Hepatic stellate cell (primary cell): Measurements from ENCODE around the gene CFAP100.

Experiments used
- DNase-seq: peaks from one replicate; pipeline ENCODE4 v3.0.0; 2011; ENCODE audit warnings: low spot score

Gene CFAP100

DNA sequence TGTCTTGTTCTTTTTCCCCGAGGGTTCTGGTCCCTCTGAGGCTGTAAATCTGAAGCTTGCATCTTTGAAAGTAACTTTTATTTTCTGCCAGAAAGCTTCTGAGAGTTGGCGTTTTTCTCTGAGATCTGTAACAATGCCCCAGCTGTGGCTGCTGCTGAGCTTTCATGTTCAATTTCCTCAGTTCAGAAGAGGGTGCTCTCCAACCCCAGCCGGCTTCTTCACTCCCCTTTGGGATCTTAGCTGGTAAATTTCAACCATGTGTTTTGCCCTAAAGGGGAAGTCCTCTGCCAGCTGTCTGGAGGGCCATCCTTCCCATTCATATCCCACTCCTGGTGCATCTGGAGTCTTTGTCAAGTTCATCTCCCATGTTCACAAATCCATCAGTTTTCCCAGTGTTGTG, 18.3 kb upstream of the CFAP100 start:
- DNase-seq, result no peak

- no peak for DNase-seq
Measured at GRCh38 chr3:126377211-126377610, 17.5 kb upstream of the CFAP100 start.

DNA sequence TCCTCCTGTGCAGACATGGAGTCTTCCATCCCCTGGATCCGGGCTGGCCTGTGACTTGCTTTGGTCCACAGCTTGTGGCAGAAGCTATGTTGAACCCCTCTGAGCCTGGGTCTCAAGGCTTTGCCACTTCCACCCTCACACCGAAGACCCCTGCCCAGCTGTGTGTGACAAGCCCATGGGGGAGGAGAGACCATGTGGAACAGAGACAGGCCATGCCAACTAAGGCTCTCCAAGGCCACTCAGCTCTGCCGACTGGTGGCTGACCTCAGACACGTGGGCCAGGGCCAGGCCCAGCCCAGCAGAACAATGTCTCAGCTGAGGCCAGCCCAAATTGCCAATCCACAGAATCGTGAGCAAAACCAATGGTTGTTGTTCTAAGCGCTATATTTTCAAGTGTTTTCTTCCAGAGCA, 16.4 kb upstream of the CFAP100 start:
- DNase-seq, result no peak

GRCh38 chr3:126380011-126380768, 14.5 kb upstream of the CFAP100 start:
- no peak for DNase-seq

DNA sequence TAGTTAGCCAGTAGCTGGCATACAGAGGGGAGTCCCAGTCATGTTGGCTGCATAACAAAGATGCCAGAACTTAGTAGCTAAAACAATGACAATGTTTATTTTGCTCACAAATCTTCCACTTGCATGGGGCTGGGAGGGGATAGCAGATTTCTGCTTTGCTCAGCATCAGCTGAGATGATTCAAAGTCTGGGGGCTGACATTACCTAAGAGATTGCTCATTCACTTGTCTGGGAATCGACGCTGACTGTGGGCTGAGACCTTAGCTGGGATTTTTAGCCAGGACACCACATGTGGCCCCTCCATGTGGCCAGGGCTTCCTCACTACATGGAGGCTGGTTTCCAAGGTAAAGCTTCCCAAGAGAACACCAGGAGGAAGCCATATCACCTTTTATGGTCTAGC, 12.7 kb upstream of the CFAP100 start:
- no peak for DNase-seq

DNA sequence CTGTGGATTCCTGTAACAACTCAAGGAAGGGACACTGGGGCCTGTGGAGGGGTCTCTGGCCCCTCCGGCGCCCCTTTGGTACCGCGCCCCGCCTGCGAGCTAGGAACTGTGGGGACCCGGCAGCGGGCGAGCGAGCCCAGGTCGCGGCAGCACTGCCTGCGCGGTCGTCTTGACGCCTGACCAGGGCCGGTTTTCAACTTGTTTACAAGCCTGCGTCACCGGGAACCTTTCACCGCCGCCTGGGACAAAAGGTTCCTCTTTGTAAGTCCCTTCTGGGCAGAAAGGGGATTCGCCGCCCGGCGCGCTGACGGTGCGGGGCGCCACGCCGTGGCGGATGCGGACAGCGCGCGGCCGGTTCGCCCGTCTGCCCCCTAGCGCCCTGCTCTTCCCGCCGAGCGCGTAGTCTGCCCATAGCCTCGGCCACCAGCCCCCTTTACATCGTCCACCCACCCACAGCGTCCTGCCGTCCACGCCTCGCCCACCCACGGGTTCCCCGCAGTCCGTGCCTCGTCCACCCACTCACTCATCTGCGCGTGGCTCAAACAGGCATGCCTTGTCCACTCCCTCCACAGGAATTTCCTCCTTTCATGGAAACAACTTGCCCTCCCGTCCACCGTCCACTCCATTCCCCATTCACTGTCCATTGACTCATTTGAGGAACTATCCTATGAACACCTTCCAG, 5.5 kb upstream of the CFAP100 start:
- DNase-seq, result peak; percentile 82

DNA sequence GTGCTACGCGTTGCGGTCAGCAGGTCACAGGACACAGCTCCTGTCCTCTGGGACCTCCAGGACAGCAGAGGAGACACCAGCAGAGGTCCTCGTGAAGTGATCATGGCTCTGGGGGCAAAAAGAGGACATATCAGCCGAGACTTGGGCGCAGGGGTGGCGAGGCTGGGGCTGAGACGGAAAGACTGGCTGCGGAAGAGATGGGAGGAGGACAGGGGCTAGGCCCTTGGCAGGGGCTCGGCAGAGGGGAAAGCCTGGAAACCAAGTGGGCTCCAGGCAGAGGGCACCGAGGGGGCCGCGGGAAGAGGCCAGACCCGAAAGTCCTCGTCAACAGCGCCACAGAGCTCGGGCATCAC, 4.9 kb upstream of the CFAP100 start:
- no peak for DNase-seq

GRCh38 chr3:126390201-126390600, 4.5 kb upstream of the CFAP100 start:
- DNase-seq, result no peak

GRCh38 chr3:126390751-126391150, 4.0 kb upstream of the CFAP100 start:
- no peak for DNase-seq

- no peak for DNase-seq
Measured at GRCh38 chr3:126391631-126392030, 3.1 kb upstream of the CFAP100 start.

GRCh38 chr3:126392246-126392645, 2.5 kb upstream of the CFAP100 start:
- DNase-seq, result no peak

DNA sequence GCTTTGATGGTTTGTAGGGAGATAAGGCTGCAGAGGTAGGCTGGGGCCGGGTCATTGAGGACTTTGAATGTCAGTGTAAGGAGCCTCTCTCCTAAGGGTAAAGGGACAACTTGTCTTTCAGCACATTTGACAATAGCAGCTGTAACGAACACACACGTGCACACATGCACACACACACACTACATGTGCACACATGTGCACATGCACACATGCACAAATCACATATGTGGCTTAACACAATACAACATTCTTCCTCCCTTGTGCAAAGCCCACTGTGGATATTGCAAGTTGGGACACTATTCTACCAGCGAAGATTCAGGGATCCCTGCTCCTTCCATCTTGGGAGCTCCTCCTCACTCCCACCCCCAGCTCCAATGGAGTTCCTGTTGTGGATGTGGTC, 1.1 kb upstream of the CFAP100 start:
- DNase-seq, result no peak

DNA sequence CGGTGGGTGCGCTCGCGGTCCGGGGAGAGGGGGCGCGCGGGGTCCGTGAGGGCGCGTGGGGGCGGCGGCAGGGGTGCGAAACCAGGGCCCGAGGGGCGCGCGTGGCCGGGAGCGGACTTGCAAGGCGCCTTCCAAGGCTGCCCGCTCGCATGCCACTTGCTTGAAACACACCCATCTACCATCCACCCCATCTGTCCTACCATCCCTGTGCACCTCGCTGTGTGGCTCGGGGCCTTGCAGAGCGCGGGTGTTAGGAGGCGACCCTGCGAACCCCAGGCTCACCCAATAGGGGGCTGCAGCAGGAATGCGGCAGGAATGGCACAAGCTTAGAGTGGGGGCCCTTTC, 240 bp downstream of the CFAP100 start:
- DNase-seq, result no peak

GRCh38 chr3:126395846-126396513, 1.3 kb downstream of the CFAP100 start:
- DNase-seq, result no peak

DNA sequence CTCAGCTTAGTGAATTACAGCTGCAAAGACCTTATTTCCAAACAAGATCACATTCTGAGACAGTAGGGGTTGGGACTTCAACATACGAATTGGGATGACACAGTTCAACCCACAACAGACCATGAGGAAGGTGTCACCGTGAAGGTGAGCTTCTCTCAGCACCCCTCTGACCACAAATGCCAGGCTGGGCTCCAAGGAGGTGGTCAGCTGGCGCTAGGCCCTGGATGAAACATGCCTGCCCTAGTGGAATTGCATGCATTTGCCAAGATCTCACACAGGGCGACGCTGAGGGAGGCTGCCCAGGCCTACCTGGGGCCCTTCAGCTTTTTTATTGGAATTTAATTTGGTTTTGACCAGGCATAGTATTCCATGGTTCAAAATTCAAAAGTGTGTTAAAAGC, 1.8 kb downstream of the CFAP100 start:
- no peak for DNase-seq

DNA sequence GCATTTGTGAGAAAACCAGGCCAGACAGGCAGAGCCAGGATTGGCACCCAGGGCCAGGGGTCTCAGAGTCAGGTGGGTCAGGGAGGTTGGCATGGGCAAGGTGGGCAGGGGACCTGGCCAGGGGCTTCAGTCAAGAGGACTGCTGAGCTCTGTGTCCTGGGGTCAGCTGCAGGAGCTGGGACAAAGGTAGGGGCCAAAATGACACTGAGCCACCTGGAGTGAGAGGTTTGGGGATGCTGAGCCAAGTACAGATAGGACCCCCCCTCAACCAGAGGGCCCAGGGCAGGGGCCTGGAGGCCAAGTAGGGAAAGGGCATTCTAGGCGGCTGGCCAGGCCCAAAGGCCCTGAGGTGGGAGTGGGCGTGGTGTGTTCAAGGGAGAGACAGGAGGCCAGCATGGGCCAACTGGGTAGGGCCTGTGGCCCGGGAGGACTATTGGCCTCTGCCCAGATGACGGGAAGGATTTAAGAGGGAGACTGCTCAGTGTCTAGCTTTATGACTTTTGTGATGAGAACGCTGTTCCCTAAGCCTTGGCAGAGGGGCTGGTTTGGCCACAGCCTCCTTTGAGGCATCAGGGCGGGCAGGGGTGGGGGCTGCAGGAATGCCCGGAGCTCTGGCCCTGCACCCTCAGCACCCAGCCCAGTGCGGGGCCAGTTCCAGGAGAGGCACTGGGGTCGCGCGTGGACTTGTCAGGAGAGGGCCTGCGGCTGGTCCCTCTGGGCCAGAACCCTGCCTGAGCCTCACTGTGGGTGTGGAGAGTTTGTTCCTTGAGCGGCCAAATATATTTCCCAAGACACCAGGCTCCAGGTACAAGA, 3.1 kb downstream of the CFAP100 start:
- DNase-seq, result no peak

DNA sequence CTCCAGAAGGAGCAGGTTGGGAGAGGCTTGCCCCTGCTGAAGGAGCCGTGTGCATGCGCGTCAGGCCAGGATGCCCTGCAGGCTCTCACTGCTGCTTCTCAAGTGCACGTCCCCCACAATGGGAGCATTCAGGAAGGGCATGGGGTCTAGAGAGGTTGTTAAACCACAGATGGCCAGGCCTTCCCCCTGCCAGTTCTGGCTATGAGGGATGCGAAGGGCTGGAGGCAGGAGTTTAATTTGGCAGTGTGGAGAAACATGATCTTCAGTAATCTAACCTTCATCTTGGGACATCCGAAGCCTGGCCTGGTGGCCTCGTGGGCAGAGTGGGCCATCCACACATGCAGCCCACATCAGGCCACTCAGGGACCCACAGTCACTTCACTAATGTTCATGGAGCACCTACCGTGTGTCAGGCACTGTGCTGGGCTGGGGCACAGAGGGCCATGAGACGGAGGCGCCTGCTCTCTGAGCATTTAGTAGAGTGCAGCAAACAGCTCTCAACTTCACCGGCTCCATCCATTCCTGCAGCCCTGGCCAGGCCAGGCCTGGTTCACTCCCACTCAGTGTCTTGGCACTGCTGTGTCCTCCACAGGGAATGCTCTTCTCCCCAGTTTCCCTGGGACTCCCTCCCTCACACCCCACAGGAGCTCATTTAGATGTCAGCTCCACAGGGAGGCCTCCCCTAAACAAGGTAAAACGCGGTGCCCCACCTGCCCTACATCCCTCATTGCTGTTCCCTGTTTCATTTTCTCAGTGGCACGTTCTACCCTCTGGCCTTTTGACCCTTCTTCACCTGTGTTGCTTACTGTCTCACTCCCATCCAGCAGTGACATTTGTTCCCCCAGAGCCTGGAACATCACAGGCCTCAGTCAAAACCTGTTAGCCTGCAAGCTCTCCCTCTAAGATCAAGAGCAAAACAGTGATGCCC, 4.0 kb downstream of the CFAP100 start:
- no peak for DNase-seq

DNA sequence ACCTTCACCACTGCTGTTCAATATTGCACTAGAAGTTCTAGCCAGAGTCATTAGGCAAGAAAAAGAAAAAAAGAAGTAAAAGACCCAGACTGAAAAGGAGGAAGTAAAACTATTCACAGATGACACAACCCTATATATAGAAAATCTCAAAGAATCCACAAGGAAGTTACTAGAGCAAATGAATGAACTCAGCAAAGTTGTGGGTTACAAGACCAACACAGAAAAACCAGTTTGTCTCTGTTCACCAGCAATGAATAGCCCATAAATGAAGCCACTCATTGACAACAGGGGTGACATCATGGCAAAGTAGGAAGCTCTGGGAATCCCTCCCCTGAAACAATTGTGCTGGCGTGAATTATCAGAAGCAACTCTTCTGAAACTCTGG, 4.6 kb downstream of the CFAP100 start:
- DNase-seq, result no peak

- no peak for DNase-seq
Measured at GRCh38 chr3:126399756-126400155, 5.0 kb downstream of the CFAP100 start.

- no peak for DNase-seq
Measured at GRCh38 chr3:126401611-126402160, 7.0 kb downstream of the CFAP100 start.

GRCh38 chr3:126402178-126402577, 7.5 kb downstream of the CFAP100 start:
- DNase-seq, result no peak
